ENCODE measurements around the gene GABBR1.
A peak's percentile ranks its signal among the peaks of the same experiment; 100 is the strongest.

The GABBR1 gene

DNA sequence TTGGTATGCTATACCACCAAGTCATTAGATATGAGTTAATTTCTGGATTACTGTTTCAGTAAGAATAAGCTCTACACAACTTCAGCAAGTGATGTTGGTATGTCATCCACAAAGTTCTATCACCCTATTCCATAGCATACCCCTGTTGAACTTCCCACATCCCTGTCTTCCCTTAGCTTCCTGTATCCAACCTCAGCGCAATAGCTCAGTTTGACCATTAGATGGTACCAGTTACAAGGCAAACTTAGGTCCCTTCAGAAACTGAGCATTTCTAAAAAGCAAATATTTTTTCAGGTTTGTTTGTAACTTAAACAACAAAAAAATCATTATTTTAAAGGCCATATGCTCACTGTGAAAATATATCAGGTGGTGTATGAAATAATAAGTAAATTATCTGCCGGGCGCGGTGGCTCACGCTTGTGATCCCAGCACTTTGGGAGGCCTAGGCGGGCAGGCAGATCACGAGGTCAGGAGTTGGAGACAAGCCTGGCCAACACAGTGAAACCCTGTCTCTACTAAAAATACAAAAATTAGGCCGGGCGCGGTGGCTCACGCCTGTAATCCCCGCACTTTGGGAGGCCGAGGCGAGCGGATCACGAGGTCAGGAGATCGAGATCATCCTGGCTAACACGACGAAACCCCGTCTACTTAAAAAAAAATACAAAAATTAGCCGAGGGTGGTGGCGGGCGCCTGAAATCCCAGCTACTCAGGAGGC, 15.1 kb upstream of the GABBR1 start:
- no peak overlapping the region for H3K4me3 ChIP-seq (ENCODE audit: low read depth, low read length)
- in situ Hi-C loops (cut with HindIII; ENCODE audit: low sequenced_read_pairs) = no loop called here
- peak; percentile 80 for TF ChIP-seq CTCF (IDR thresholded peaks at IDR 0.05; ENCODE audit: low read depth, low read length, missing control alignments)
- DNase-seq (ENCODE audit: low read depth) = no peak

GRCh38 chr6:29641430-29642148, 8.6 kb upstream of the GABBR1 start:
- DNase-seq (ENCODE audit: low read depth) = no peak
- in situ Hi-C loops (cut with HindIII; ENCODE audit: low sequenced_read_pairs) = no loop called here
- TF ChIP-seq CTCF (IDR thresholded peaks at IDR 0.05; ENCODE audit: low read depth, low read length, missing control alignments) = no peak
- no peak overlapping the region for H3K4me3 ChIP-seq (ENCODE audit: low read depth, low read length)

GRCh38 chr6:29637247-29637646, 4.3 kb upstream of the GABBR1 start:
- in situ Hi-C loops (cut with HindIII; ENCODE audit: low sequenced_read_pairs) = no loop called here
- H3K4me3 ChIP-seq (ENCODE audit: low read depth, low read length) = no peak overlapping the region
- no peak for DNase-seq (ENCODE audit: low read depth)
- no peak for TF ChIP-seq CTCF (IDR thresholded peaks at IDR 0.05; ENCODE audit: low read depth, low read length, missing control alignments)

- DNase-seq (ENCODE audit: low read depth) = no peak
- peak overlapping the region; percentile 62 for H3K4me3 ChIP-seq (ENCODE audit: low read depth, low read length)
- no peak for TF ChIP-seq CTCF (IDR thresholded peaks at IDR 0.05; ENCODE audit: low read depth, low read length, missing control alignments)
- in situ Hi-C loops (cut with HindIII; ENCODE audit: low sequenced_read_pairs) = no loop called here
Measured at GRCh38 chr6:29633534-29633905, 537 bp upstream of the GABBR1 start.

DNA sequence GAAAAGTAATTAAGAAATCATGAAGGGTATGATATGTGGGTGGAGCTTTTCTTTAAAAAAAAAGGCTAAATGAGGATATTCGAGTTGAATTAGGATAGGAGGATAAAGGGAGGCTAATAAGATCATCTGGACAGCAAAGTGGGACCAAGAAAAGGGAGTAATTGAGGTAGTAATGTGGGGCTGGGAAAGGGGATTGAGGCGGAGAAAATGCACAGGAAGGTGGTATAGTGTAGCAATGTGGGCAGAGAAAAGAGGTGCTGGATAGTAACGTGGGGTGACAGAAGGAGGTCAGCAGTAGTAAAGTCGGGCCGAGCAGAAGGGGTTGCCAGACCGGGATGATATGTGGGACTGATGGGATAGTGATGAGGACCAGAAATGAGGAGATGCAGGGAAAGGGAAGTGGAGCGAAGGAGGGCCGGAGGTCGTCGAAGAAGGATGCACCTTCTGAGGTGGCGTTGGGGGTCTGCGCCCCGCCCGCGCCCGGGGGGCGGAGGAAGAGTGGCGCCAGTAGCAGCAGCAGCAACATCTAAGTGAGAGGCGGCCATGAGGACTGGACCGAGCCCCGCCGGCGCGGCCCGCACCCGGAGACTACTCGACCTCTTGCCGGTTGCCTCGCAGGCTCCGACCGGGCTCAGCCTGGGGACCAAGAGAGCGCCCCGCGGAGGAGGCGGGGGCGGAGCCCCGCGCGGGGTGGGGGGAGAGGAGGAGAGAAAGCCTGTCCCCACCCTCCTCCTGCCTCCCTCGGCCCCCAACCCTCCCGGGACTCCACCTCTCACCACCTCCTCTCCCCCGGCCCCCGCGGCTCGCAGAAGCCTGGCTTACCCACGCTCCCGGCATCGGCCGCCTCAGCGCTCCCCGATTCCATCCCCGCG, 887 bp downstream of the GABBR1 start:
- no peak for TF ChIP-seq CTCF (IDR thresholded peaks at IDR 0.05; ENCODE audit: low read depth, low read length, missing control alignments)
- no peak for DNase-seq (ENCODE audit: low read depth)
- H3K4me3 ChIP-seq (ENCODE audit: low read depth, low read length) = peak overlapping the region; percentile 62
- in situ Hi-C loops (cut with HindIII; ENCODE audit: low sequenced_read_pairs) = no loop called here

DNA sequence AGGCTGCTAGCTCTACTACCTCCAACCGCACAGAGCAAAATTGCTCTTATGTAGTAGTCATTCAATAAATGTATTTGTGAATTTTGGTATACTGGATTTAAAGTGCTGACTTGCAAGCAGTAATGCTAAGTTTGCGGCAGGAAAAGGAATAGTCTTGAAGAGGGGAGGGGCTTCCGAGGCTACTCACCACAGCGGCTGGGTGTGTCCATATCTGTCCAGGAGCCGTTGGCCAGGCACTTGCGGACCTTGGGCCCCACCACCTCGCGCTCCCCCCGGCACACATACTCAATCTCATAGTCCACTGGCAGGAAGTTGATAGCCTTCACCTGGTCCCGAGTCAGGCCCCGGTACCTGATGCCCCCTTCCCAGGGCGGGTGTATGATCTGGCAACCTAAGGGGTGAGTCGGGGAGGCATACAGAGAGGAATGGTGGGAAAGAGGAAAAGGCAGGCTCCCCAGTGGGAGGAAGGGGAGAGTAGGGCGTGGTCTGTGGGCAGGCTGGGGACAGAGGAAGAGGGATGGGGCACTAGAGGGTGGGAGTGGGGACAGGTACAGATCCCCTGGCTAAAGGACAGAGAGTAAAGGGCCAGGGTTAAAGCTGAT, 1.7 kb downstream of the GABBR1 start:
- no peak for DNase-seq (ENCODE audit: low read depth)
- H3K4me3 ChIP-seq (ENCODE audit: low read depth, low read length) = peak overlapping the region; percentile 62
- in situ Hi-C loops (cut with HindIII; ENCODE audit: low sequenced_read_pairs) = no loop called here
- no peak for TF ChIP-seq CTCF (IDR thresholded peaks at IDR 0.05; ENCODE audit: low read depth, low read length, missing control alignments)
